NCI-H2029 treated with DMSO at 0.1 percent for 48 hours (cell line): ENCODE measurements around the gene PDE3A.

Experiments used
- DNase-seq: peaks from one replicate; lab custom pipeline; 2025; lab: John Stamatoyannopoulos, UW

PDE3A gene

GRCh38 chr12:20424841-20425240 lies 56.5 kb downstream of the PDE3A start:
- DNase-seq, result no peak

GRCh38 chr12:20426191-20426590 lies 57.9 kb downstream of the PDE3A start:
- DNase-seq, result no peak

GRCh38 chr12:20426957-20427356 lies 58.6 kb downstream of the PDE3A start:
- no peak for DNase-seq

- no peak for DNase-seq
These were observed 61.5 kb downstream of the PDE3A start for GRCh38 chr12:20429852-20430251.

GRCh38 chr12:20432290-20432689 lies 64.0 kb downstream of the PDE3A start:
- DNase-seq, result no peak

- DNase-seq, result no peak
These were observed 66.7 kb downstream of the PDE3A start for GRCh38 chr12:20434996-20435395.

- DNase-seq, result no peak
These were observed 68.0 kb downstream of the PDE3A start for GRCh38 chr12:20436316-20436715.

- no peak for DNase-seq
These were observed 70.0 kb downstream of the PDE3A start for GRCh38 chr12:20438299-20438779.

- DNase-seq, result no peak
These were observed 71.3 kb downstream of the PDE3A start for GRCh38 chr12:20439626-20440025.

- DNase-seq, result no peak
These were observed 72.1 kb downstream of the PDE3A start for GRCh38 chr12:20440408-20440807.

- no peak for DNase-seq
These were observed 74.0 kb downstream of the PDE3A start for GRCh38 chr12:20442322-20442721.

GRCh38 chr12:20443255-20443654 lies 74.9 kb downstream of the PDE3A start:
- no peak for DNase-seq

- no peak for DNase-seq
These were observed 75.5 kb downstream of the PDE3A start for GRCh38 chr12:20443792-20444191.

GRCh38 chr12:20444595-20445170 lies 76.3 kb downstream of the PDE3A start:
- DNase-seq, result no peak

- no peak for DNase-seq
These were observed 77.3 kb downstream of the PDE3A start for GRCh38 chr12:20445687-20446086.

GRCh38 chr12:20446836-20447235 lies 78.5 kb downstream of the PDE3A start:
- no peak for DNase-seq

GRCh38 chr12:20448781-20449180 lies 80.4 kb downstream of the PDE3A start:
- DNase-seq, result no peak

- no peak for DNase-seq
These were observed 82.3 kb downstream of the PDE3A start for GRCh38 chr12:20450591-20451180.

- no peak for DNase-seq
These were observed 83.4 kb downstream of the PDE3A start for GRCh38 chr12:20451761-20452160.

- DNase-seq, result no peak
These were observed 84.2 kb downstream of the PDE3A start for GRCh38 chr12:20452496-20453010.

GRCh38 chr12:20453756-20454310 lies 85.5 kb downstream of the PDE3A start:
- no peak for DNase-seq

GRCh38 chr12:20455001-20455706 lies 86.8 kb downstream of the PDE3A start:
- DNase-seq, result no peak

GRCh38 chr12:20457582-20457981 lies 89.2 kb downstream of the PDE3A start:
- DNase-seq, result no peak
